LNCAP (cell line): ENCODE results near the gene KCNMA1.

ENCODE experiments used
- CTCF ChIP-seq: fragments of 450-650 bp; IDR thresholded peaks from 2 replicates; pipeline ENCODE4 v1.5.1; 2017; ENCODE audit warnings: mild to moderate bottlenecking

Gene KCNMA1

GRCh38 chr10:77555591-77556212, 81.9 kb downstream of the KCNMA1 start:
- TF ChIP-seq CTCF, result no peak

GRCh38 chr10:77554996-77555397, 82.6 kb downstream of the KCNMA1 start:
- no peak for TF ChIP-seq CTCF

- TF ChIP-seq CTCF, result no peak
Measured at GRCh38 chr10:77553966-77554365, 83.6 kb downstream of the KCNMA1 start.

- TF ChIP-seq CTCF, result no peak
Measured at GRCh38 chr10:77553311-77553710, 84.3 kb downstream of the KCNMA1 start.

- TF ChIP-seq CTCF, result no peak
Measured at GRCh38 chr10:77552252-77552651, 85.4 kb downstream of the KCNMA1 start.

- no peak for TF ChIP-seq CTCF
Measured at GRCh38 chr10:77550378-77550777, 87.2 kb downstream of the KCNMA1 start.

- no peak for TF ChIP-seq CTCF
Measured at GRCh38 chr10:77548671-77549070, 88.9 kb downstream of the KCNMA1 start.

GRCh38 chr10:77548157-77548556, 89.5 kb downstream of the KCNMA1 start:
- no peak for TF ChIP-seq CTCF
